HEK293T (cell line): ENCODE results near the gene NT5C2.

Source experiments
- CTCF ChIA-PET: fragments of 350-600 bp; formaldehyde crosslinking; extraction: SDS; loops from one replicate; lab custom pipeline; 2021; ENCODE audit warnings: antibody characterized with exemption, inconsistent platforms; lab: Yijun Ruan, JAX
- POLR2A ChIA-PET: fragments of 350-600 bp; formaldehyde crosslinking; extraction: SDS; loops from one replicate; lab custom pipeline; 2020; ENCODE audit warnings: antibody characterized with exemption, inconsistent platforms; lab: Yijun Ruan, JAX
- DNase-seq: peaks from one replicate; pipeline ENCODE4 v3.0.0; 2012; ENCODE audit warnings: mixed read lengths; ENCODE audit errors: extremely low spot score
- ARNT ChIP-seq: fragments of 450-650 bp; IDR thresholded peaks from 2 replicates; pipeline ENCODE4 v1.6.1; 2017; ENCODE audit warnings: mild to moderate bottlenecking
- BHLHE40 ChIP-seq: fragments of 450-650 bp; IDR thresholded peaks from 2 replicates; pipeline ENCODE4 v1.6.1; 2016; ENCODE audit warnings: mild to moderate bottlenecking, moderate library complexity, borderline replicate concordance
- CTBP1 ChIP-seq: fragments of 450-650 bp; IDR thresholded peaks from 2 replicates; pipeline ENCODE4 v1.6.1; 2016; ENCODE audit warnings: borderline replicate concordance
- ELF4 ChIP-seq: fragments of 450-650 bp; IDR thresholded peaks from 2 replicates; pipeline ENCODE4 v1.6.1; 2017; ENCODE audit warnings: antibody characterized with exemption
- FOXA1 ChIP-seq: fragments of 450-650 bp; IDR thresholded peaks from 2 replicates; pipeline ENCODE4 v1.6.1; 2016; ENCODE audit warnings: mild to moderate bottlenecking
- FOXK2 ChIP-seq: fragments of 450-650 bp; IDR thresholded peaks from 2 replicates; pipeline ENCODE4 v1.6.1; 2016; ENCODE audit warnings: mild to moderate bottlenecking
- FOXM1 ChIP-seq: fragments of 450-650 bp; IDR thresholded peaks from 2 replicates; pipeline ENCODE4 v1.6.1; 2017; ENCODE audit warnings: mild to moderate bottlenecking, borderline replicate concordance
- HDGF ChIP-seq: fragments of 450-650 bp; IDR thresholded peaks from 2 replicates; pipeline ENCODE4 v1.6.1; 2017; ENCODE audit warnings: antibody characterized with exemption, borderline replicate concordance
- L3MBTL2 ChIP-seq: fragments of 450-650 bp; conservative IDR thresholded peaks from 2 replicates; pipeline ENCODE4 v1.6.1; 2016; ENCODE audit warnings: mild to moderate bottlenecking
- LEF1 ChIP-seq: fragments of 450-650 bp; IDR thresholded peaks from 2 replicates; pipeline ENCODE4 v1.6.1; 2017; ENCODE audit warnings: mild to moderate bottlenecking, borderline replicate concordance
- NFRKB ChIP-seq: fragments of 450-650 bp; IDR thresholded peaks from 2 replicates; pipeline ENCODE4 v1.6.1; 2016; ENCODE audit warnings: mild to moderate bottlenecking, moderate library complexity
- PKNOX1 ChIP-seq: fragments of 450-650 bp; IDR thresholded peaks from 2 replicates; pipeline ENCODE4 v1.6.1; 2016
- SP1 ChIP-seq: fragments of 450-650 bp; IDR thresholded peaks from 2 replicates; pipeline ENCODE4 v1.6.1; 2017
- SUZ12 ChIP-seq: fragments of 450-650 bp; IDR thresholded peaks from 2 replicates; pipeline ENCODE4 v1.6.1; 2016; ENCODE audit warnings: mild to moderate bottlenecking
- TARDBP ChIP-seq: fragments of 450-650 bp; IDR thresholded peaks from 2 replicates; pipeline ENCODE4 v1.6.1; 2016
- ZNF384 ChIP-seq: fragments of 450-650 bp; IDR thresholded peaks from 2 replicates; pipeline ENCODE4 v1.6.1; 2016

The NT5C2 gene

DNA sequence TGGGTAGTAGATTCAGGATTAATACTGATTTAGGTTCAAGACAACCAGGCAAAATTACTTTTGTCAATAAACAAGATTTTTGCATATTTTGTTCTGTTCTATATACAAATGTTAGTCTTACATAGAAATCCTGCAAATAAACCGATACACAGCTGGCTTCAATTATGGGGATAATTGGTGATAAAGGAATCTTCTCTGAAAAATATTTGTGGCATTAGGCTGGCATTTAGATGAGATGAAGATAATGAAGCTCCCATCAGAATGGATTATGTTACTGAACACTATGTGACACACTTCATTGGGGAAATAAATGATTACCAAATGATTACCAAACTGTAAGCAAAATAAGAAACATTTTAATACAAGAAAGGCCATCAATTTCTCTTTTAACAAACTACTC, 65.8 kb downstream of the NT5C2 start:
- DNase-seq, result no peak
- TF ChIP-seq ELF4, result no peak
- no peak for TF ChIP-seq L3MBTL2
- TF ChIP-seq CTBP1, result no peak
- no peak for TF ChIP-seq FOXM1
- no peak for TF ChIP-seq SP1
- TF ChIP-seq NFRKB, result no peak
- no peak for TF ChIP-seq LEF1
- no peak for TF ChIP-seq ZNF384
- no peak for TF ChIP-seq FOXK2
- TF ChIP-seq SUZ12, result no peak
- TF ChIP-seq FOXA1, result no peak
- ChIA-PET POLR2A (no interaction called here), CTCF (no interaction called here)

GRCh38 chr10:103125323-103126267, 67.5 kb downstream of the NT5C2 start:
- no peak for TF ChIP-seq BHLHE40
- TF ChIP-seq LEF1, result no peak
- TF ChIP-seq SP1, result no peak
- no peak for TF ChIP-seq FOXA1
- ChIA-PET CTCF (no interaction called here), POLR2A (no interaction called here)
- DNase-seq, result no peak

GRCh38 chr10:103124420-103125096, 68.5 kb downstream of the NT5C2 start:
- DNase-seq, result no peak
- POLR2A ChIA-PET, result no interaction called here
- CTCF ChIA-PET, result interaction anchor here (0.7 to 1.2 kb wide), 2 partner anchors 15 to 535 kb away, joined by 3 read pairs; no protein-coding TSS in a partner anchor
- no peak for TF ChIP-seq FOXM1
- TF ChIP-seq ARNT, result no peak
- no peak for TF ChIP-seq CTBP1
- TF ChIP-seq ELF4, result no peak
- no peak for TF ChIP-seq FOXK2
- no peak for TF ChIP-seq SUZ12
- no peak for TF ChIP-seq SP1
- no peak for TF ChIP-seq FOXA1
- TF ChIP-seq TARDBP, result no peak
- no peak for TF ChIP-seq ZNF384
- TF ChIP-seq BHLHE40, result no peak

GRCh38 chr10:103123282-103124024, 69.6 kb downstream of the NT5C2 start:
- no peak for TF ChIP-seq CTBP1
- TF ChIP-seq ELF4, result no peak
- TF ChIP-seq SP1, result no peak
- no peak for TF ChIP-seq TARDBP
- TF ChIP-seq SUZ12, result no peak
- no peak for TF ChIP-seq HDGF
- TF ChIP-seq L3MBTL2, result no peak
- TF ChIP-seq NFRKB, result no peak
- TF ChIP-seq FOXA1, result no peak
- no peak for TF ChIP-seq BHLHE40
- TF ChIP-seq FOXK2, result no peak
- no peak for TF ChIP-seq FOXM1
- no peak for TF ChIP-seq ARNT
- TF ChIP-seq ZNF384, result no peak
- no peak for TF ChIP-seq LEF1
- TF ChIP-seq PKNOX1, result no peak
- no peak for DNase-seq
- ChIA-PET POLR2A (no interaction called here), CTCF (interaction anchor here (0.5 to 1.2 kb wide), 2 partner anchors 14 to 619 kb away, joined by 3 read pairs; no protein-coding TSS in a partner anchor)

- no peak for DNase-seq
- POLR2A ChIA-PET, result no interaction called here
- TF ChIP-seq FOXA1 (no peak), NFRKB (no peak), CTBP1 (no peak), FOXM1 (no peak), PKNOX1 (no peak), HDGF (no peak), SUZ12 (no peak), SP1 (no peak), ZNF384 (no peak), L3MBTL2 (no peak), BHLHE40 (no peak), ARNT (no peak), ELF4 (no peak), TARDBP (no peak), LEF1 (no peak), FOXK2 (no peak)
- CTCF ChIA-PET, result no interaction called here
Measured at GRCh38 chr10:103120977-103121735, 71.9 kb downstream of the NT5C2 start.
